Measurements from ENCODE around the gene KLHL26.

DNA sequence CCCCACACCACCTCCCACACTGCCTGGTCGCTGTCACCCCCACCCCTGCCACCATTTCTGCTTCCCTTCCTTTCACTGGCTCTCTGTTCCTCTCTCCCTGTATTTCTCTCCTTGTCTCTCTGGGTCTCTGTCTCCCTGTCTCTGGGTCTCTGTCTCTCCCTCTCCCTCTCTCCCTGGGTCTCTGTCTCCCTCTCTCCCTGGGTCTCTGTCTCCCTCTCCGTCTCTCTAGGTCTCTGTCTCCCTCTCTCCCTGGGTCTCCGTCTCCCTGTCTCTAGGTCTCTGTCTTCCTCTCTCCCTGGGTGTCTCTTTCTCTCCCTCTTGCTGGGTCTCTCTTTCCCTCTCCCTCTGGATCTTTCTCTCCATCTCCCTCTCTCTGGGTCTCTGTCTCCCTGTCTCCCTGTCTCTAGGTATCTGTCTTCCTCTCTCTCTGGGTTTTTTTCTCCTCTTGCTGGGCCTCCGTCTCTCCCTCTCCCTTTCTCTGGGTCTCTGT is 21.6 kb downstream of the KLHL26 start:
- TF ChIP-seq, protein P1, sequence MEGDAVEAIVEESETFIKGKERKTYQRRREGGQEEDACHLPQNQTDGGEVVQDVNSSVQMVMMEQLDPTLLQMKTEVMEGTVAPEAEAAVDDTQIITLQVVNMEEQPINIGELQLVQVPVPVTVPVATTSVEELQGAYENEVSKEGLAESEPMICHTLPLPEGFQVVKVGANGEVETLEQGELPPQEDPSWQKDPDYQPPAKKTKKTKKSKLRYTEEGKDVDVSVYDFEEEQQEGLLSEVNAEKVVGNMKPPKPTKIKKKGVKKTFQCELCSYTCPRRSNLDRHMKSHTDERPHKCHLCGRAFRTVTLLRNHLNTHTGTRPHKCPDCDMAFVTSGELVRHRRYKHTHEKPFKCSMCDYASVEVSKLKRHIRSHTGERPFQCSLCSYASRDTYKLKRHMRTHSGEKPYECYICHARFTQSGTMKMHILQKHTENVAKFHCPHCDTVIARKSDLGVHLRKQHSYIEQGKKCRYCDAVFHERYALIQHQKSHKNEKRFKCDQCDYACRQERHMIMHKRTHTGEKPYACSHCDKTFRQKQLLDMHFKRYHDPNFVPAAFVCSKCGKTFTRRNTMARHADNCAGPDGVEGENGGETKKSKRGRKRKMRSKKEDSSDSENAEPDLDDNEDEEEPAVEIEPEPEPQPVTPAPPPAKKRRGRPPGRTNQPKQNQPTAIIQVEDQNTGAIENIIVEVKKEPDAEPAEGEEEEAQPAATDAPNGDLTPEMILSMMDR (IDR thresholded peaks at IDR 0.05; ENCODE audit: low read depth, low read length), result no peak
- TF ChIP-seq EZH2phosphoT487 (IDR thresholded peaks at IDR 0.05; ENCODE audit: low read depth), result no peak
